GM19238 (cell line): ENCODE measurements around the gene CAVIN2.

Experiments
- DNase-seq: peaks from one replicate; pipeline ENCODE4 v3.0.0; 2011; ENCODE audit warnings: low spot score; ENCODE audit not compliant: insufficient read length

CAVIN2 gene

GRCh38 chr2:191866195-191866594 is 19.3 kb upstream of the CAVIN2 start:
- DNase-seq = no peak

GRCh38 chr2:191864628-191865374 is 17.9 kb upstream of the CAVIN2 start:
- no peak for DNase-seq

- no peak for DNase-seq
Measured at GRCh38 chr2:191863988-191864387, 17.1 kb upstream of the CAVIN2 start.

DNA sequence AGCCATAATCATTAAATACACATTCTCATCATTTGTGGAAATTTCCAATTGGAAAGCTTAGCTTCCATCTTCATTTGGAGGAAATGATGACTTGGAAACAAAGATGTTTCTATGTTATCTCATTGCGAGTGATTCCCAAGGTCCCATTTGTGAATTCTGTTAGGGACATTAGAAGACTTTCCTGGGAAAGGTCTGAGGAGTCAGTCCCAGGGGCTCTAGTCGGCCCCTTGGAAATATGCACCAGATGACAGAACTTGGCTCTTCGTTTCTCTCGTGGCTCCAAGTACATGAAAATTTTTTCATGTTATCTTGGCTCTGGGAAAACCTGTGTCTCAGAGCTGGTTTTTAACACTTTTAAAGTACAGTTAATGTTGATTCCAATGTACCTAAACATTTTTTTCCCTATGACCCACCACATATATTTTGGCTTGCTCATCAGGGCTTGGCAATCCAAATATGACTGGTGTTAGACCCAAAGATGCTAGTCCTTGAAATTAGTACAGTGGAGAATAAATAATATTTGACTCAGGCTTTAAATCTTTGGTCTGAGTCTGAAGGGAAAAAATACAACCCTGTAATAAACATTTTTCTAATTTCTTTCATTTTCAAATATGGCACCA is 15.4 kb upstream of the CAVIN2 start:
- DNase-seq = no peak

DNA sequence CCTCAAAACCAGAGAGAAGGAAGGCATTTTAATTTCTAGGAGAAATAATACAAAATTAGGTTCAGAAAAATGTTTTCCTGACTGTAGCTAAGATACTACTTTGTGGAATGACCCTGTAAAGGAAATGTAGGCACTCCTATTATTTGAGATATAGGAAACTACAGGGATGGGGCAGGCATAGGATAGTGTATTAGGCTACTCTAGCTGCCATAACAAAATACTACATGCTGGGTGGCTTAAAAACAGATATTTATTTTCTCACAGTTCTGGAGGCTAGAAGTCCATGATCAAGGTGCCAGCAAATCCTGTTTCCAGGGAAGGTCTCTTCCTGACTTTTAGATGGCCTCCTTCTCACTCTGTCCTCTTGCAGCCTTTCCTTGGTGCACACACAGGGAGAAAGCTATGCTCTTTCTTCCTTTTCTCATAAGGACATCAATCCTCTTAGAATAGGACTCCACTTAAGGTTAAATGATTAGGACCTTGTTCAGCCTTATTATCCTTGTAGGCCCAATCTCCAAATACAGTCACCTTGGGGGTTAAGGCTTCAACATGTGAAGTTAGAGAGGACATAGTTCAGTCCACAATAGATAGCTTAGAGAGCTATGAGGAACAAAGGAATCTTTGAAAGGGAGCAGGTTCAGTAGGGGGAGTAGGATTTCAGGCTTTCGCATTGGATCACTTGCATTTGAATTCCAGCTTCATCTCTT is 14.0 kb upstream of the CAVIN2 start:
- DNase-seq = no peak

GRCh38 chr2:191859681-191860080 is 12.8 kb upstream of the CAVIN2 start:
- no peak for DNase-seq

GRCh38 chr2:191857886-191858285 is 11.0 kb upstream of the CAVIN2 start:
- DNase-seq = no peak

GRCh38 chr2:191857259-191857805 is 10.4 kb upstream of the CAVIN2 start:
- no peak for DNase-seq

- DNase-seq = no peak
Measured at GRCh38 chr2:191856111-191856876, 9.4 kb upstream of the CAVIN2 start.

GRCh38 chr2:191855382-191855781 is 8.5 kb upstream of the CAVIN2 start:
- DNase-seq = no peak

GRCh38 chr2:191854382-191855372 is 7.8 kb upstream of the CAVIN2 start:
- no peak for DNase-seq

- no peak for DNase-seq
Measured at GRCh38 chr2:191853843-191854242, 7.0 kb upstream of the CAVIN2 start.

DNA sequence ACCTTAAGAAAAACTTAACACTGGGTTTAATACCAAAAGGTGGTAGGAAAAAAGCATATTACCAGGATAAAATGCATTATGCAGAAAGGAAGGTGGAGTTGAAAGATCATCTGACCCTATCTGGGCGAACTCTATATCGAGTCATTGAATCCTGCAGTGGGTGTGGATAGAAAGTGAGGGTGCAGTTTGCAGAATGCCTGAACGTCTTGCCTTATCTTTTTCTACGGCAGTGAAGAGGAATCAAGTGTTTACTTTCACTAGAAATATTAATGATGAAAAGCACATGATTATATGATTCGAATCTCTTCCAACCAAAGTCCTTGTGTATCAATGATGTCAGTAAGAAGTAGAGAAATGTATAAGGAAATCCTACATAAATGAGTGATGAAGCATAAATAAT is 4.3 kb upstream of the CAVIN2 start:
- no peak for DNase-seq

GRCh38 chr2:191848771-191849767 is 2.2 kb upstream of the CAVIN2 start:
- DNase-seq = no peak

GRCh38 chr2:191847764-191848163 is 876 bp upstream of the CAVIN2 start:
- no peak for DNase-seq

DNA sequence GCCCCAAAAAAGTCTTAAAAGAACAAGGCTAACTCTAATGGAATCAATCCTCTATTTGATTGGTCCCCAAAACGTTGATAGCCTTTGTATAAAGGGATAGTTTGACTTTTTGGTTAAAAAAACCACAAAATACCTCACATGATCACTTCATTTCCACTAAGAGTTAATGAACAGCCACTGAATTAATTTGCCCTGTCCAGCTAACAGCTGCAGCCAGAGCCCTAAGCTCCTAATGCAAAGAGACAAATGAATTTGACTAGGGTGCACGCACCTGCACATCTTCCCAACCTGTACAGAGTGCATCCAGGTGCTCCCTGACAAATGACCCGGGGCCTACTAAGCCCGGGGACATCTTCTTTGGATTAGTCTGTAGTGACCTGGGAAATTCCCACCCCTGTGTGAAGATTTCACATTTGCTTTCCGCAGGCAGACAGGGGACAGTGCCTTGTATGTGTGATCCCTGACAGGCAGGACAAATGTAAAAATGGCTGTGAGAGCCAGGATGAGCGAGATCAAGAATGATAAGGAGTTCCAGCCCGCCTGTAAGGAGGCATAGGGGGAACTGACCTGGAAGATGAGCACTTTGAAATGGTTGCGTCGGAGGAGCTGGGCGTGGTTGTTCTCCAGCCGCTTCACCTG is 893 bp downstream of the CAVIN2 start:
- no peak for DNase-seq

- DNase-seq = no peak
Measured at GRCh38 chr2:191845248-191845715, 1.6 kb downstream of the CAVIN2 start.

DNA sequence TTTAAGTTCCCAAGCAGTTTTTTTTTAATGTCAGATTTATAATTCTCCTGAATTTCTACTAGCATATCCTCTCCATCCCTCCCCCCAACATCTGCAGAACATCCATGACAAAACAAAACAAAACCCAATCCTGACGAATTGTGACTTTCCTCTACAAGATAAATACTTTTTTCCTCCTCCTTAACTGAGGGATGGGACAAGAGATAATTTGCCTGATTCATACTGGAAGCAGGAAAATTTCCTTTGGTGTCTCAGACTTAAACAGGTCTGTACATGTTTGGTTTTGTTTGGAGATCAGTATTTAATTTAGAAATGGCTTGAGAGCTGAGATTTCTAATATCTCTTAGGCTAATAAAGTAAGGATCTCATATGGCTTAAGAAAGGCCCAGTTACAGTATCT is 2.2 kb downstream of the CAVIN2 start:
- no peak for DNase-seq
